ENCODE measurements around the gene MSLN.

The MSLN gene

GRCh38 chr16:723695-724094, 36.8 kb upstream of the MSLN start:
- no peak for DNase-seq (ENCODE audit: low read depth)

- DNase-seq (ENCODE audit: low read depth): no peak
Measured at GRCh38 chr16:724188-725040, 36.1 kb upstream of the MSLN start.

- no peak for DNase-seq (ENCODE audit: low read depth)
Measured at GRCh38 chr16:725041-725376, 35.5 kb upstream of the MSLN start.

- no peak for DNase-seq (ENCODE audit: low read depth)
Measured at GRCh38 chr16:725463-726187, 34.9 kb upstream of the MSLN start.

- no peak for DNase-seq (ENCODE audit: low read depth)
Measured at GRCh38 chr16:726188-726437, 34.4 kb upstream of the MSLN start.

- peak; percentile 56 for DNase-seq (ENCODE audit: low read depth)
Measured at GRCh38 chr16:726438-727290, 33.9 kb upstream of the MSLN start, which contains the start of the genes CCDC78 and HAGHL. TSS of gene CCDC78 (minus strand) at chr16:726443. CDS start at chr16:726367, 76 bp downstream. TSS of gene HAGHL (plus strand) at chr16:727106. CDS start at chr16:727510, 404 bp downstream.

GRCh38 chr16:727291-727977, 33.1 kb upstream of the MSLN start:
- DNase-seq (ENCODE audit: low read depth): no peak

- peak; percentile 53 for DNase-seq (ENCODE audit: low read depth)
Measured at GRCh38 chr16:728131-728889, 32.2 kb upstream of the MSLN start.

GRCh38 chr16:728890-729744, 31.4 kb upstream of the MSLN start:
- no peak for DNase-seq (ENCODE audit: low read depth)

GRCh38 chr16:729768-730665, 30.5 kb upstream of the MSLN start:
- DNase-seq (ENCODE audit: low read depth): no peak

GRCh38 chr16:730666-731509, 29.6 kb upstream of the MSLN start:
- no peak for DNase-seq (ENCODE audit: low read depth)

GRCh38 chr16:732332-732731, 28.2 kb upstream of the MSLN start:
- DNase-seq (ENCODE audit: low read depth): no peak

GRCh38 chr16:732936-733335, 27.6 kb upstream of the MSLN start:
- no peak for DNase-seq (ENCODE audit: low read depth)

- DNase-seq (ENCODE audit: low read depth): no peak
Measured at GRCh38 chr16:733382-734207, 26.9 kb upstream of the MSLN start.

- DNase-seq (ENCODE audit: low read depth): no peak
Measured at GRCh38 chr16:734208-734980, 26.1 kb upstream of the MSLN start.

- DNase-seq (ENCODE audit: low read depth): no peak
Measured at GRCh38 chr16:734981-735881, 25.3 kb upstream of the MSLN start.
